Spinal cord (tissue), 10 donors: ENCODE data around the gene GLDN. TPM values are rescaled to one million over a fixed set of nuclear protein-coding genes. Genes with fewer than 3 reads are reported as not detected.

Source experiments
- DNase-seq, 6 donors: peaks; one replicate each; pipeline versions ENCODE4 v3.0.0 to v3.0.0-alpha.2; 2013 to 2015; ENCODE audit warnings: low spot score in 6 of 6, low read depth in 4 of 6
- H3K27ac ChIP-seq: one replicate; pipeline ENCODE4 v1.5.1; 2013; ENCODE audit warnings: low read depth, low read length, control low read depth
- H3K27me3 ChIP-seq: one replicate; pipeline ENCODE4 v1.6.1; 2013; ENCODE audit warnings: low read length; ENCODE audit not compliant: control insufficient read depth, insufficient read depth
- H3K36me3 ChIP-seq: one replicate; pipeline ENCODE4 v1.6.1; 2013; ENCODE audit warnings: low read length; ENCODE audit not compliant: control insufficient read depth, insufficient read depth
- H3K4me1 ChIP-seq: one replicate; pipeline ENCODE4 v1.6.1; 2013; ENCODE audit warnings: low read length; ENCODE audit not compliant: control insufficient read depth, insufficient read depth
- H3K4me3 ChIP-seq: one replicate; pipeline ENCODE4 v1.5.1; 2013; ENCODE audit warnings: low read depth, low read length, control low read depth
- H3K9me3 ChIP-seq: one replicate; pipeline ENCODE4 v1.6.1; 2013; ENCODE audit warnings: low read length; ENCODE audit not compliant: control insufficient read depth, insufficient read depth
- WGBS: methylation state at CpG from one replicate; pipeline ENCODE4 v1.1.5; 2013; ENCODE audit warnings: missing lambda C conversion rate; ENCODE audit not compliant: insufficient coverage; 5-methylcytosine and 5-hydroxymethylcytosine counted together
- polyA plus RNA-seq, 2 donors: library from polyadenylated mRNA; unstranded; fragments of 120-200 nt; gene quantifications; one replicate each; pipeline ENCODE4 v1.2.1, GENCODE V29; 2013; ENCODE audit not compliant: insufficient read length in 2 of 2
- total RNA-seq, 2 donors: library from RNA; depleted of rRNA in 1 of 2; stranded (reverse); fragments of 120-200 nt in 1 of 2; fragments of >200 nt in 1 of 2; gene quantifications; one replicate each; pipeline versions ENCODE4 v1.2.3 to v1.2.4, GENCODE V29; 2013 to 2014
- donor health status: healthy.

Gene GLDN
- total and polyA plus RNA-seq, 4 donors = 4.4 to 34.7 (median 4.8) TPM

DNA sequence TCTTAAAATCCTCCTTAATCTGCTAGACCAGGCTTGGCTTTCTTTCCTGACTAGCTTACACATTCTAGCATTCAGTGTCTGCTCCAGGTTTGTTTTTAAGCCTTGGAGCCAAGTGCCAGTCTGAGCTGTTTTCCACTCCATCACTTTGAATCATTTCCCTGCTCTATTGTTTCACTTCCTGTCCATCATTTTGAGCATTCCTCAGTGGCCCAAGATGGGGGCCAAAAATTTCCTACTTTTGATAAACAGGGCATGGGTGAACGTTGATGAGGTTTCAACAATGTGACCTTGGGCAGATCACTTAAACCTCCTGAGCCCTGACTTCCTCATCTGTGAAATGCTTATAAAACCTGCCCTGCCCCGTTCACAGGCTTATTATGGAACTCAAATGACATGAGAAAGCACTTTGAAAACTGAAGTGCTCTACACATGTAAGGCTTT, 7.4 kb upstream of the GLDN start:
- no peaks in the 10 kb centered on the region for H3K27me3 ChIP-seq
- whole genome bisulfite sequencing = 75% methylated on average over 2 of the region's 2 CpGs
- DNase-seq = peak in 1 of 6 donors; percentile 23
- H3K4me3 ChIP-seq = no peak overlapping the region
- no peaks in the 10 kb centered on the region for H3K36me3 ChIP-seq
- H3K9me3 ChIP-seq = no peaks in the 10 kb centered on the region
- H3K27ac ChIP-seq = no peak overlapping the region
- no peaks in the 10 kb centered on the region for H3K4me1 ChIP-seq

GRCh38 chr15:51335087-51335486, 6.4 kb upstream of the GLDN start:
- Histone ChIP-seq H3K36me3 (no peaks in the 10 kb centered on the region), H3K27me3 (peaks cover 2% of the 10 kb centered on the region), H3K9me3 (no peaks in the 10 kb centered on the region), H3K27ac (no peak overlapping the region), H3K4me3 (no peak overlapping the region), H3K4me1 (no peaks in the 10 kb centered on the region)
- DNase-seq = no peak
- 94% methylated on average over 4 of the region's 5 CpGs for WGBS

DNA sequence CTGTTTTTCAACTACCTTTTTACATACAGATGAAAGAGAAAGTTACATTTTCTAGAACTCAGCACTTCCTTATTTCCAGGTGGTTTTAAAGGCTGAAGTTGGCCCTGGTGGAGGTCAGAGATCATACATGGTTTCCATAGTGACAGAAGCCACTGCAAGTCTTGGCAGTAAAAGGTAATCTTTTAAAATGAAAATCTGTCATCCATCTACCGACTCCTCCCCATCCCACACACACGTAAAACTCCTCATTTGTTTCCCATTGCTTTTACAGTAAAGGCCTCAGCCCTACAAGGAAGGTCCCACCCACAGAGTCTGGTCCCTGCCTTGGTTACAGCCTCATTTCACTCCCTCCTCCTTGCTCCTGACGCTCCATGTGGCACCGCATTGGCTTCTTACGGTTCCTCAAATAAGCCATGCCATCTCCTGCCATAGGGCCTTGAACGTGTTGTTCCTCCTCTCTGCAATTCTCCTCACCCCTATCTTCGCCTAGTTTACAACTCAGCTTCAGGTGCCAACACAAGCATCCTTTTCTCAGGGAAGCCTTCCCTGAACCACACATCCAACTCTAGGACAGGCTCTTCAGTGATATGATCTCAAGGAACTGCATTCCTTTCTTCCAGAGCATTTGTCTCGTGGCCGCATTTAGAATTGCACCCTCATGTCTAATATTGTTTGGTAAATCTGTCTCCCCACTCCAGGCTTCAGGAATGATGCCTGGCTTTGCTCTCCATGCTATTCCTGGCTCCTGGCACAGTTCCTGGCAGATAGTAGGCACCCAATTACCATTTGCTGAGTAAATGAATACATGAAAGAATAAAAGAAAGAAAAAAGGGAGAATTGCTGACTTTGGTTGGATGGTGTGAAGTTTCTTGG, 5.7 kb upstream of the GLDN start:
- peak in 1 of 6 donors; percentile 46 for DNase-seq
- Histone ChIP-seq H3K36me3 (no peaks in the 10 kb centered on the region), H3K4me1 (no peaks in the 10 kb centered on the region), H3K4me3 (no peak overlapping the region), H3K27me3 (peaks cover 7% of the 10 kb centered on the region), H3K27ac (no peak overlapping the region), H3K9me3 (no peaks in the 10 kb centered on the region)
- WGBS = 74% methylated on average over 9 of the region's 9 CpGs

GRCh38 chr15:51338496-51338895, 3.0 kb upstream of the GLDN start, which contains the start of gene CYP19A1:
CYP19A1 (minus strand) TSS chr15:51338596; CDS start chr15:51242912, 95,684 bp downstream.
- DNase-seq = no peak
- Histone ChIP-seq H3K27me3 (peaks cover 22% of the 10 kb centered on the region), H3K27ac (no peak within 1 kb of the TSS), H3K4me3 (no peak within 1 kb of the TSS), H3K36me3 (no peaks in the 10 kb centered on the region), H3K4me1 (peaks cover 15% of the 10 kb centered on the region), H3K9me3 (no peaks in the 10 kb centered on the region)
- WGBS = 80% methylated on average over 4 of the region's 6 CpGs

DNA sequence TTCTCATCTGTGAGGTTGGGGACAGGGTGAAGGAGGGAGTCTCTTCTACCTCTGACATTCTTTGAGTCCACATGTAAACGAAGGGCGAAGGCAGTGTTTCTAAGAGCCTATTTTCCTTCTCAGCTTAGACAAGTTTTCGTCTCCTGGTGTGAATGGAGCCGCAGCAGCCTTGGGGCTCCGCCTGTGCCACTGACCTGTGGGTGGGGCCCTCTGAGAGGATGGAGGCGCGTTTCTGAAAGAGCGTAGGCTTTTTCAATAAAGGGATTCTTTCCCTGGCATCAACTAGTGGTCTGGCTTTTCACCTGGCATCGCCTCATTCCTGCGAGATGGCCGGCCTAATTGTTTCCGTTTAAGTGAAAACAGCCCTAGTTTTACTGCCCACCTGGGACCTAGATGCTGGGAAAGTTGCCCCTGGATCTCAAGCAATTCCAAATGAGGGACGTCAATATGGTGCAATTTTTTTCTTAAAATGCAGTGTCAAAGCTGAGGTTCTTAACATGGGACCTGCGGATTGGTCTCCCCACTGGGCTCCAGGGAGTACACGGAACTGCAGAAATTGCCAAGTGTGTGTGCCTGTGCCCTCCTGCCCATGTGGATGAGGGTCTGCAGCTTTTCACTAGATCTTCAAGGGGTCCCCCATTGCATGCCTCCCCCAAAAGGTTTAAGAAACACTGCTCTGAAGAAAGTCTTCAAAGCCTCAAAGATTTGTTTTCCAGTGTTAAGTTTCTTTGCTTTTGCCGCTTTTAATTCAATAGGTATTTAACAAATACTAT, 958 bp downstream of the GLDN start:
- Histone ChIP-seq H3K36me3 (no peaks in the 10 kb centered on the region), H3K27ac (no peak overlapping the region), H3K4me3 (peak overlapping the region; percentile 28), H3K4me1 (peaks cover 15% of the 10 kb centered on the region), H3K9me3 (no peaks in the 10 kb centered on the region), H3K27me3 (peaks cover 22% of the 10 kb centered on the region)
- DNase-seq = peak in 1 of 6 donors; percentile 10
- 62% methylated on average over 10 of the region's 16 CpGs for WGBS

GRCh38 chr15:51343466-51343865, 2.0 kb downstream of the GLDN start:
- peaks cover 15% of the 10 kb centered on the region for H3K4me1 ChIP-seq
- no peaks in the 10 kb centered on the region for H3K9me3 ChIP-seq
- no peaks in the 10 kb centered on the region for H3K36me3 ChIP-seq
- H3K4me3 ChIP-seq = no peak overlapping the region
- H3K27me3 ChIP-seq = peaks cover 22% of the 10 kb centered on the region
- no peak for DNase-seq
- H3K27ac ChIP-seq = no peak overlapping the region
- WGBS = 100% methylated on average over 2 of the region's 4 CpGs

DNA sequence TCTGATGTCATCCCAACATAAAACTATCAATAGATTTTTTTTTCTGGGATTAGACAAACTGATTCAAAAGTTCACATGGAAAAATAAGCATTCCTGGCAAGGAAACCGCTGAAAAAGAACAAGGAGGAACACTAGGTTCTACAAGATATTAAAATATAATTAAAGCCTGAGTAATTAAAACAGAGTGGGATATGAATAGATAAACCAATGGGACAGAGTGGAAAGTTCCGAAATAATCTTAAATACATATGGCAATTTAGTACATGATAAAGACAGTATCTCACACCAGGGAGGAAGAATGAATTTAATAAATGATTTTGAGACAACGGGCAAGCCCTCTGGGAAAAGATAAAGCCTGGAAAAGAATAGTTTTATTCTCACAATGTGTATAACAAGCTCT, 4.7 kb downstream of the GLDN start:
- WGBS = no CpG with 5 or more reads among the region's 3 CpGs
- Histone ChIP-seq H3K4me3 (no peak overlapping the region), H3K36me3 (no peaks in the 10 kb centered on the region), H3K4me1 (peaks cover 11% of the 10 kb centered on the region), H3K27ac (no peak overlapping the region), H3K27me3 (peaks cover 12% of the 10 kb centered on the region), H3K9me3 (no peaks in the 10 kb centered on the region)
- no peak for DNase-seq

DNA sequence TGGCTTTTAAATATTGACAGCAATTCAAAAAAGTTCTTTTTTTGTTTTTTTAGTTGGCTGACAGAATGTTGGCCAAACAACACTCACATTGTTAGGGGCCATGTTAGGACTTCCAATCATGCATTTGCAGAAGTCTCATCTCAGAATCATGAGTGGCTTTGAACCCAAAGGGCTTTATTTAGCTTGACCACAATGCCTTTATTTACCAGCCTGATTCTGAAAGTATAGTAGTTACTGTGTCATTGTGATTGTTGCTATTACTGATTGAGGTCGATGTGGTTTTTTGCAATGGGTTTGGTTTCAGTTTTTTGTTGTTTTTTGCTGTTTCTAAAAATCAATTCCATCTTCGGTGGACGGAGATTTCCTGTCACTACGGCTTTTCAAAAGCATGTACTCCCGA, 7.2 kb downstream of the GLDN start:
- no peaks in the 10 kb centered on the region for H3K9me3 ChIP-seq
- no peaks in the 10 kb centered on the region for H3K36me3 ChIP-seq
- WGBS = no CpG with 5 or more reads among the region's 5 CpGs
- no peak overlapping the region for H3K4me3 ChIP-seq
- no peak overlapping the region for H3K27ac ChIP-seq
- DNase-seq = no peak
- no peaks in the 10 kb centered on the region for H3K27me3 ChIP-seq
- no peaks in the 10 kb centered on the region for H3K4me1 ChIP-seq

DNA sequence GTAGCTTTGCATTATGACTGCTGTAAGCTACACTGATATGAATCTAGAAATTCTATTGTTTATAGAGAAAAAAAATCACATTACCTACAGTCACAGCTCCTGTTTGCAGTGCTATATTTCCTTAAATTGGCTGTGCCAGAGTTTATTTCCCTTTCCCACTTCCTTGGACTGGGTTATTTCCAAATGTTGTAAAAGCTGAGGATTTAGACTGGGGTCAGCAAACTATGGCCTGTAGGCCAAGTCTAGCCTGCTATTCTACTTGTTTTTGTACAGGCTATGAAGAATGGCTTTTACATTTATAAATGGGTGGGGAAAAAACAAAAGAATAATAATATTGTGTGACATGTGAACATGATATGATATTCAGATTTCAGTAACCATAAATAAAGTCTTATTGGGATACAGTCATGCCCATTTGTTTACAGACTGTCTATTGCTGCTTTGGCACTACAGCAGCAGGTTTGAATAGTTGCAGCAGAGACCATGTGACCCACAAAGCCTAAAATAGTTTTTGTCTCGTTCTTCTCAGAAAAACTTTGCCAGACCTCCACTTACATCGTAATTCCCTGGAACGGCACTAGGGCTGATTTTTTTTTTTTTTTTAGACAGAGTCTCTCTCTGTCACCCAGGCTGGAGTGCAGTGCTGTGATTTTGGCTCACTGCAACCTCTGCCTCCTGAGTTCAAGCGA, 7.8 kb downstream of the GLDN start:
- H3K27ac ChIP-seq = no peak overlapping the region
- no CpG with 5 or more reads among the region's 4 CpGs for WGBS
- no peaks in the 10 kb centered on the region for H3K9me3 ChIP-seq

More for the DNA sequence above, 7.8 kb downstream of the GLDN start:
- Histone ChIP-seq H3K4me3 (no peak overlapping the region), H3K27me3 (no peaks in the 10 kb centered on the region), H3K4me1 (no peaks in the 10 kb centered on the region), H3K36me3 (no peaks in the 10 kb centered on the region)
- DNase-seq = no peak
